AG04450 (cell line): Measurements from ENCODE around the gene CTDNEP1. TPM values are rescaled to one million over a fixed set of nuclear protein-coding genes. Genes with fewer than 3 reads are reported as not detected.

Experiments used
- CTCF ChIA-PET: fragments of 300-600, 350-600 bp; formaldehyde crosslinking; extraction: SDS; loops from one replicate; lab custom pipeline; 2022; ENCODE audit warnings: antibody characterized with exemption, inconsistent platforms; lab: Charles Lee
- POLR2A ChIA-PET: fragments of 350-600 bp; formaldehyde crosslinking; extraction: SDS; loops from one replicate; lab custom pipeline; 2021; ENCODE audit warnings: antibody characterized with exemption, inconsistent platforms; lab: Yijun Ruan, JAX
- DNase-seq: peaks from one replicate; pipeline ENCODE4 v3.0.0-alpha.2; 2011; ENCODE audit warnings: low read depth, low spot score
- H3K27ac ChIP-seq: one replicate; pipeline ENCODE4 v1.5.1; 2012; ENCODE audit warnings: low read depth, low read length, control low read depth
- H3K27me3 ChIP-seq: one replicate; pipeline ENCODE4 v1.6.0; 2012; ENCODE audit warnings: low read length; ENCODE audit not compliant: control insufficient read depth, insufficient read depth
- H3K4me3 ChIP-seq: 2 replicates; pipeline ENCODE4 v1.5.1; 2011; ENCODE audit warnings: mild to moderate bottlenecking, low read depth, low read length, control low read depth
- H3K9me3 ChIP-seq: 2 replicates; pipeline ENCODE4 v1.5.1; 2012; ENCODE audit warnings: low read length; ENCODE audit not compliant: control insufficient read depth, insufficient read depth
- CTCF ChIP-seq: IDR thresholded peaks from 2 replicates; pipeline ENCODE4 v1.5.1; 2011; ENCODE audit warnings: low read depth, low read length, control low read depth, inconsistent platforms
- polyA plus RNA-seq: library from polyadenylated mRNA; depleted of rRNA; stranded (reverse); fragments of >200 nt; gene quantifications from 2 replicates; pipeline ENCODE4 v1.2.3, GENCODE V29; 2011

Gene CTDNEP1
- polyA plus RNA-seq, 1 experiment = 115 TPM

GRCh38 chr17:7211491-7212273 is 39.9 kb downstream of the CTDNEP1 start:
- Histone ChIP-seq H3K27ac (no peak overlapping the region), H3K9me3 (no peaks in the 10 kb centered on the region), H3K4me3 (no peak overlapping the region), H3K27me3 (no peaks in the 10 kb centered on the region)
- DNase-seq = no peak
- POLR2A ChIA-PET = no interaction called here
- TF ChIP-seq CTCF = no peak
- CTCF ChIA-PET = no interaction called here

- no peak overlapping the region for H3K4me3 ChIP-seq
- H3K9me3 ChIP-seq = no peaks in the 10 kb centered on the region; the same call in 1 of the 2 replicates
- POLR2A ChIA-PET = no interaction called here
- DNase-seq = no peak
- H3K27ac ChIP-seq = no peak overlapping the region
- CTCF ChIA-PET = no interaction called here
- TF ChIP-seq CTCF = no peak
- no peaks in the 10 kb centered on the region for H3K27me3 ChIP-seq
Measured at GRCh38 chr17:7208754-7209460, 42.6 kb downstream of the CTDNEP1 start.

GRCh38 chr17:7208027-7208571 is 43.4 kb downstream of the CTDNEP1 start:
- Histone ChIP-seq H3K9me3 (no peaks in the 10 kb centered on the region; the same call in 1 of the 2 replicates), H3K27ac (no peak overlapping the region), H3K27me3 (no peaks in the 10 kb centered on the region), H3K4me3 (no peak overlapping the region)
- ChIA-PET POLR2A (no interaction called here), CTCF (no interaction called here)
- no peak for DNase-seq
- no peak for TF ChIP-seq CTCF

- Histone ChIP-seq H3K27me3 (no peaks in the 10 kb centered on the region), H3K4me3 (no peak overlapping the region), H3K27ac (no peak overlapping the region), H3K9me3 (no peaks in the 10 kb centered on the region; the same call in 1 of the 2 replicates)
- ChIA-PET POLR2A (no interaction called here), CTCF (interaction anchor here (0.6 kb wide), 1 partner anchor 30 kb away, joined by 3 read pairs; no protein-coding TSS in a partner anchor)
- no peak for TF ChIP-seq CTCF
- DNase-seq = no peak
Measured at GRCh38 chr17:7207120-7208001, 44.2 kb downstream of the CTDNEP1 start.
